ENCODE data around the gene ARHGEF16. TPM values are rescaled to one million over a fixed set of nuclear protein-coding genes. Genes with fewer than 3 reads are reported as not detected.

ARHGEF16 gene
- total RNA-seq, 1 experiment from 2014 or later = 25.1 TPM

GRCh38 chr1:3417082-3417739, 37.3 kb upstream of the ARHGEF16 start:
- H4K20me1 ChIP-seq (ENCODE audit: insufficient read depth) = no peaks in the 10 kb centered on the region
- intact Hi-C loops (cut with micrococcal nuclease; ENCODE audit: unreplicated experiment) = no loop called here
- POLR2A ChIA-PET (ENCODE audit: unreplicated experiment) = no interaction called here
- H3K27me3 ChIP-seq (ENCODE audit: insufficient read depth, low read depth) = peaks cover 97% of the 10 kb centered on the region
- no peaks in the 10 kb centered on the region for H3K36me3 ChIP-seq (ENCODE audit: low read depth)
- H3K9me2 ChIP-seq (ENCODE audit: insufficient read depth) = no peaks in the 10 kb centered on the region
- no peak overlapping the region for H3K4me3 ChIP-seq
- H3K4me1 ChIP-seq (replicated peaks; ENCODE audit: insufficient read depth) = no peaks in the 10 kb centered on the region
- H3K4me2 ChIP-seq = no peak overlapping the region
- no peak overlapping the region for H2AFZ ChIP-seq
- H3K79me2 ChIP-seq (ENCODE audit: low read depth) = no peaks in the 10 kb centered on the region
- H3F3A ChIP-seq (ENCODE audit: insufficient read depth, low read depth) = no peaks in the 10 kb centered on the region
- no peak for DNase-seq
- no peak overlapping the region for H3K27ac ChIP-seq
- H3K9me3 ChIP-seq (ENCODE audit: insufficient read depth, low read depth) = peaks cover 9% of the 10 kb centered on the region
- BruUV-seq (replicated peaks) = no TSS peak
- TF ChIP-seq CTCF (conservative IDR thresholded peaks at IDR 0.05) (peak; percentile 64), EZH2 (IDR thresholded peaks at IDR 0.05; ENCODE audit: low read depth) (no peak)
- CTCF ChIA-PET = no interaction called here

- no peaks in the 10 kb centered on the region for H3K4me1 ChIP-seq (replicated peaks; ENCODE audit: insufficient read depth)
- BruUV-seq (replicated peaks) = no TSS peak
- H3K9me2 ChIP-seq (ENCODE audit: insufficient read depth) = no peaks in the 10 kb centered on the region
- H3K27ac ChIP-seq = no peak overlapping the region
- no peaks in the 10 kb centered on the region for H3K79me2 ChIP-seq (ENCODE audit: low read depth)
- TF ChIP-seq CTCF (conservative IDR thresholded peaks at IDR 0.05) (no peak), EZH2 (IDR thresholded peaks at IDR 0.05; ENCODE audit: low read depth) (no peak)
- intact Hi-C loops (cut with micrococcal nuclease; ENCODE audit: unreplicated experiment) = no loop called here
- POLR2A ChIA-PET (ENCODE audit: unreplicated experiment) = no interaction called here
- CTCF ChIA-PET = no interaction called here
- no peaks in the 10 kb centered on the region for H3F3A ChIP-seq (ENCODE audit: insufficient read depth, low read depth)
- no peak for DNase-seq
- peaks cover 99% of the 10 kb centered on the region for H3K27me3 ChIP-seq (ENCODE audit: insufficient read depth, low read depth)
- H3K4me2 ChIP-seq = no peak overlapping the region
- H2AFZ ChIP-seq = no peak overlapping the region
- H3K36me3 ChIP-seq (ENCODE audit: low read depth) = no peaks in the 10 kb centered on the region
- H3K9me3 ChIP-seq (ENCODE audit: insufficient read depth, low read depth) = peaks cover 9% of the 10 kb centered on the region
- no peaks in the 10 kb centered on the region for H4K20me1 ChIP-seq (ENCODE audit: insufficient read depth)
- no peak overlapping the region for H3K4me3 ChIP-seq
Observed at GRCh38 chr1:3417934-3418333, 36.5 kb upstream of the ARHGEF16 start.

GRCh38 chr1:3418600-3418999, 35.9 kb upstream of the ARHGEF16 start:
- ChIA-PET CTCF (interaction anchor here (0.5 kb wide), 1 partner anchor 117 kb away, joined by 6 read pairs; no protein-coding TSS in a partner anchor), POLR2A (ENCODE audit: unreplicated experiment) (no interaction called here)
- intact Hi-C loops (cut with micrococcal nuclease; ENCODE audit: unreplicated experiment) = no loop called here
- Histone ChIP-seq H3K9me3 (ENCODE audit: insufficient read depth, low read depth) (peaks cover 9% of the 10 kb centered on the region), H3K27ac (no peak overlapping the region), H3K36me3 (ENCODE audit: low read depth) (no peaks in the 10 kb centered on the region), H3K79me2 (ENCODE audit: low read depth) (no peaks in the 10 kb centered on the region), H4K20me1 (ENCODE audit: insufficient read depth) (no peaks in the 10 kb centered on the region; the same call in 1 of the 2 replicates), H3K4me3 (no peak overlapping the region), H3F3A (ENCODE audit: insufficient read depth, low read depth) (no peaks in the 10 kb centered on the region), H3K9me2 (ENCODE audit: insufficient read depth) (no peaks in the 10 kb centered on the region), H3K4me2 (no peak overlapping the region), H3K4me1 (replicated peaks; ENCODE audit: insufficient read depth) (no peaks in the 10 kb centered on the region), H3K27me3 (ENCODE audit: insufficient read depth, low read depth) (peaks cover 99% of the 10 kb centered on the region), H2AFZ (no peak overlapping the region)
- TF ChIP-seq EZH2 (IDR thresholded peaks at IDR 0.05; ENCODE audit: low read depth) (no peak), CTCF (conservative IDR thresholded peaks at IDR 0.05) (no peak)
- no TSS peak for BruUV-seq (replicated peaks)
- DNase-seq = no peak

Data from PC-9 (cell line).